ENCODE data around the gene F13B.

The F13B gene

GRCh38 chr1:197016751-197017150, 50.3 kb downstream of the F13B start:
- H3K4me3 ChIP-seq (ENCODE audit: low read depth, low read length) = no peak overlapping the region
- POLR2A ChIA-PET = no interaction called here
- CTCF ChIA-PET = no interaction called here

GRCh38 chr1:197013234-197013633, 53.8 kb downstream of the F13B start:
- ChIA-PET CTCF (interaction anchor here (1.3 kb wide), 1 partner anchor 167 kb away, joined by 4 read pairs; no protein-coding TSS in a partner anchor), POLR2A (no interaction called here)
- TF ChIP-seq CTCF (IDR thresholded peaks at IDR 0.05; ENCODE audit: insufficient read depth, low read length, missing control alignments) = no peak
- no peak for DNase-seq (ENCODE audit: low read depth, low spot score)
- H3K4me3 ChIP-seq (ENCODE audit: low read depth, low read length) = no peak overlapping the region

More at GRCh38 chr1:197016751-197017150, 50.3 kb downstream of the F13B start:
- no peak for DNase-seq (ENCODE audit: low read depth, low spot score)
- no peak for TF ChIP-seq CTCF (IDR thresholded peaks at IDR 0.05; ENCODE audit: insufficient read depth, low read length, missing control alignments)

- no peak for TF ChIP-seq CTCF (IDR thresholded peaks at IDR 0.05; ENCODE audit: insufficient read depth, low read length, missing control alignments)
- ChIA-PET POLR2A (no interaction called here), CTCF (interaction anchor here (0.9 kb wide), 1 partner anchor 10 kb away, joined by 3 read pairs; no protein-coding TSS in a partner anchor)
- DNase-seq (ENCODE audit: low read depth, low spot score) = no peak
- H3K4me3 ChIP-seq (ENCODE audit: low read depth, low read length) = no peak overlapping the region
Measured at GRCh38 chr1:197011614-197012013, 55.4 kb downstream of the F13B start.

- no peak for DNase-seq (ENCODE audit: low read depth, low spot score)
- CTCF ChIA-PET = no interaction called here
- POLR2A ChIA-PET = no interaction called here
- TF ChIP-seq CTCF (IDR thresholded peaks at IDR 0.05; ENCODE audit: insufficient read depth, low read length, missing control alignments) = no peak
- H3K4me3 ChIP-seq (ENCODE audit: low read depth, low read length) = no peak overlapping the region
Measured at GRCh38 chr1:197008861-197009260, 58.2 kb downstream of the F13B start.

- no peak overlapping the region for H3K4me3 ChIP-seq (ENCODE audit: low read depth, low read length)
- DNase-seq (ENCODE audit: low read depth, low spot score) = no peak
- CTCF ChIA-PET = no interaction called here
- TF ChIP-seq CTCF (IDR thresholded peaks at IDR 0.05; ENCODE audit: insufficient read depth, low read length, missing control alignments) = no peak
- POLR2A ChIA-PET = no interaction called here
Measured at GRCh38 chr1:197003132-197003531, 63.9 kb downstream of the F13B start.

- no peak for TF ChIP-seq CTCF (IDR thresholded peaks at IDR 0.05; ENCODE audit: insufficient read depth, low read length, missing control alignments)
- CTCF ChIA-PET = no interaction called here
- no peak for DNase-seq (ENCODE audit: low read depth, low spot score)
- H3K4me3 ChIP-seq (ENCODE audit: low read depth, low read length) = no peak overlapping the region
- POLR2A ChIA-PET = no interaction called here
Measured at GRCh38 chr1:197001828-197002227, 65.2 kb downstream of the F13B start.

Measured in AG04449 (cell line).